SH-SY5Y (cell line): ENCODE results near the gene EPG5.

ENCODE experiments used
- GATA2 ChIP-seq: IDR thresholded peaks from 2 replicates; pipeline ENCODE4 v1.6.1; 2011; ENCODE audit warnings: mild to moderate bottlenecking, low read depth, low read length
- GATA3 ChIP-seq: IDR thresholded peaks from 2 replicates; pipeline ENCODE4 v1.6.1; 2011; ENCODE audit warnings: low read depth, mild to moderate bottlenecking, low read length, moderate library complexity

DNA sequence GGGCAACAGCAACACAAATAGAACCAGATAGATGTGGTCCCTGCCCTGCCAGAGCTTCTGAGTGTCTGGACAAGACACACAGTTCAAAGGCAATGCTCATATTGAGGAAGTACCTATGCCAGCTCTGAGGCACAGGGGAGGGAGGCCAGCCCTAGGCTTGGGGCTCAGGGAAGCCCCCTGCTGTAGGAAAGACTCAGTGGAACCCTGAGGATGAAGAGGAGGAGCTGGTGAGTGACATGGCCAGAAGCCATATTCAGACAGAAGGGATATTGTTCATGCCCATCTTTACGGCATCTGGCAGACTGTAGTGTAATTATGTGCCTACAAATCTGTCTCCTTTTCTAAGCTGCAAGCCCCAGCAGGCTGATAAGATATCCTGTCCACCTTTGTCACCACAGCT, 132.8 kb downstream of the EPG5 start:
- no peak for TF ChIP-seq GATA2
- no peak for TF ChIP-seq GATA3
